ENCODE results near the gene ARFIP1.
"Not testable (repeated sequence)": the region's sequence is repeated elsewhere in the genome, so short reads cannot be mapped to it uniquely, and the experiment has no call there.

ARFIP1 gene

GRCh38 chr4:152847376-152847775 is 67.6 kb downstream of the ARFIP1 start:
- DNase-seq: no peak

- no peak for DNase-seq
Observed at GRCh38 chr4:152848508-152848907, 68.8 kb downstream of the ARFIP1 start.

GRCh38 chr4:152849350-152849749 is 69.6 kb downstream of the ARFIP1 start:
- DNase-seq: no peak

GRCh38 chr4:152850377-152850776 is 70.6 kb downstream of the ARFIP1 start:
- DNase-seq: peak; percentile 22

- no peak for DNase-seq
Observed at GRCh38 chr4:152851226-152851625, 71.5 kb downstream of the ARFIP1 start.

- DNase-seq: no peak
Observed at GRCh38 chr4:152853293-152853692, 73.5 kb downstream of the ARFIP1 start.

- not testable (repeated sequence) for DNase-seq
Observed at GRCh38 chr4:152854016-152854415, 74.3 kb downstream of the ARFIP1 start.

- DNase-seq: no peak
Observed at GRCh38 chr4:152856960-152857359, 77.2 kb downstream of the ARFIP1 start.

- no peak for DNase-seq
Observed at GRCh38 chr4:152858934-152859333, 79.2 kb downstream of the ARFIP1 start.

GRCh38 chr4:152860046-152860445 is 80.3 kb downstream of the ARFIP1 start:
- DNase-seq: no peak

- no peak for DNase-seq
Observed at GRCh38 chr4:152862608-152863007, 82.9 kb downstream of the ARFIP1 start.

GRCh38 chr4:152864361-152864760 is 84.6 kb downstream of the ARFIP1 start:
- no peak for DNase-seq

GRCh38 chr4:152866432-152866993 is 86.8 kb downstream of the ARFIP1 start:
- not testable (repeated sequence) for DNase-seq

GRCh38 chr4:152870606-152871005 is 90.9 kb downstream of the ARFIP1 start:
- no peak for DNase-seq

- DNase-seq: no peak
Observed at GRCh38 chr4:152875261-152875660, 95.5 kb downstream of the ARFIP1 start.

GRCh38 chr4:152877868-152878267 is 98.1 kb downstream of the ARFIP1 start:
- DNase-seq: no peak

- no peak for DNase-seq
Observed at GRCh38 chr4:152880263-152880662, 100.5 kb downstream of the ARFIP1 start.

- no peak for DNase-seq
Observed at GRCh38 chr4:152881974-152882373, 102.2 kb downstream of the ARFIP1 start.

- no peak for DNase-seq
Observed at GRCh38 chr4:152885185-152885584, 105.4 kb downstream of the ARFIP1 start.

- DNase-seq: no peak
Observed at GRCh38 chr4:152886201-152886600, 106.4 kb downstream of the ARFIP1 start.

- DNase-seq: no peak
Observed at GRCh38 chr4:152887981-152888380, 108.2 kb downstream of the ARFIP1 start.

- no peak for DNase-seq
Observed at GRCh38 chr4:152892974-152893373, 113.2 kb downstream of the ARFIP1 start.

- no peak for DNase-seq
Observed at GRCh38 chr4:152894673-152895072, 114.9 kb downstream of the ARFIP1 start.

- DNase-seq: no peak
Observed at GRCh38 chr4:152896811-152897210, 117.1 kb downstream of the ARFIP1 start.

- DNase-seq: not testable (repeated sequence)
Observed at GRCh38 chr4:152898133-152898532, 118.4 kb downstream of the ARFIP1 start.

- no peak for DNase-seq
Observed at GRCh38 chr4:152898606-152899005, 118.9 kb downstream of the ARFIP1 start.
